Stimulated activated naive B cell treated with anti-CD40 and anti-IgM and Interleukin-4, amounts not matched to agents 10 μg/mL and 1 μg/mL and 100 μg/mL, for 72 hours (primary cell): Measurements from ENCODE around the gene UBE2G1.
"Not testable (repeated sequence)": the region's sequence is repeated elsewhere in the genome, so short reads cannot be mapped to it uniquely, and the experiment has no call there.

ENCODE experiments used
- ATAC-seq, 2 donors: fragments of 150-1000 bp; cut with Tn5 transposase; replicated peaks; 2 replicates each; pipeline ENCODE4 v1.10.0; 2021; ENCODE audit warnings: moderate library complexity in 1 of 2
- DNase-seq: peaks from one replicate; pipeline ENCODE4 v3.0.0; 2021
- H3K27ac Mint-ChIP-seq: one replicate; pipeline ENCODE4 v1.8.0; 2022; ENCODE audit warnings: mild to moderate bottlenecking, mixed read lengths
- H3K27me3 Mint-ChIP-seq, 2 donors: one replicate each; pipeline ENCODE4 v1.8.0; 2022; ENCODE audit warnings: mixed read lengths in 2 of 2
- H3K36me3 Mint-ChIP-seq, 2 donors: one replicate each; pipeline ENCODE4 v1.8.0; 2022; ENCODE audit warnings: mixed read lengths in 2 of 2, mild to moderate bottlenecking in 1 of 2
- H3K4me1 Mint-ChIP-seq, 2 donors: one replicate each; pipeline ENCODE4 v1.8.0; 2022; ENCODE audit warnings: mixed read lengths in 2 of 2, mild to moderate bottlenecking in 1 of 2
- H3K4me3 Mint-ChIP-seq, 2 donors: one replicate each; pipeline ENCODE4 v1.8.0; 2022; ENCODE audit warnings: mild to moderate bottlenecking in 2 of 2, mixed read lengths in 2 of 2, moderate library complexity in 1 of 2
- H3K9me3 Mint-ChIP-seq, 2 donors: one replicate each; pipeline ENCODE4 v1.8.0; 2022; ENCODE audit warnings: mixed read lengths in 2 of 2, mild to moderate bottlenecking in 1 of 2

Gene UBE2G1

DNA sequence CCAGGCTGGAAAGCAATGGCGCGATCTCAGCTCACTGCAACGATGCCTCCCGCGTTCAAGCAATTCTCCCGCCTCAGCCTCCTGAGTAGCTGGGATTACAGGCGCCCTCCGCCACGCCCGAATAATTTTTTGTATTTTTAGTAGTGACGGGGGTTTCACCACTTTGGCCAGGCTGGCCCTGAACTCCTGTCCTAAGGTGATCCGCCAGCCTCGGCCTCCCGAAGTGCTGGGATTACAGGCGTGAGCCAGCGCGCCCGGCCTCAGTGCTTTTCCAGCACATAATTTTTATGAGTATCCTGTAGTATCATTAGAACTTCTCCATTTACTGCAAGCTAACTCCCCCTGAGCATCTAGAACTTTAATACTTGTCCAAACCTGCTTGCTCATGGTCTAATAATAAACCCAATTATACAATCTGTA, 1.8 kb downstream of the UBE2G1 start:
- Mint-ChIP-seq H3K9me3 (no peaks in the 10 kb centered on the region), H3K4me1 (peaks cover 16 to 45% of the 10 kb centered on the region in 2 donors), H3K4me3 (peak overlapping the region; percentile 79 to 90)

DNA sequence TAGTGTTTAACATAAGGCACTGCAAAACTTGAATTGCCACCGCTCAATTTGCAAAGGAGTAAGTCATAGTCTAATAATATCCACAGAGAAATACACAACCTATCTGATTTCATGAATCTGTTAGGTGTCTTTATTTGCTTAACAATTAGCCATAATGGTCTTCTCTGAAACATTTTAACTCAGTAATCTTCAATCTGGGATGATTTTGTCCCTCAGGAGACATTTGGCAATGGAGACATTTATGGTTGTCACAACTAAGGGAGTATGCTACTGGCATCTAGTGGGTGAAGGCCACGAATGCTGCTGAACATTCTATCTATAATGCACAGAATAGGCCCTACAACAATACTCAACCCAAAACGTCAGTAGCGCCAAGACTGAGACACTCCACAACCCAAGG, 4.3 kb downstream of the UBE2G1 start:
- H3K27me3 Mint-ChIP-seq = no peaks in the 10 kb centered on the region
- H3K27ac Mint-ChIP-seq = peak overlapping the region; percentile 11
- DNase-seq = no peak
- no peak overlapping the region for H3K4me3 Mint-ChIP-seq
- ATAC-seq = no peak
- peaks cover 21 to 61% of the 10 kb centered on the region in 2 donors for H3K4me1 Mint-ChIP-seq
- H3K36me3 Mint-ChIP-seq = peaks cover 13 to 15% of the 10 kb centered on the region in 2 donors
- H3K9me3 Mint-ChIP-seq = no peaks in the 10 kb centered on the region

More for the DNA sequence above, 1.8 kb downstream of the UBE2G1 start:
- peaks cover 11 to 12% of the 10 kb centered on the region in 2 donors for H3K36me3 Mint-ChIP-seq
- peak overlapping the region; percentile 95 for H3K27ac Mint-ChIP-seq
- no peak for ATAC-seq
- no peak for DNase-seq
- no peaks in the 10 kb centered on the region for H3K27me3 Mint-ChIP-seq

DNA sequence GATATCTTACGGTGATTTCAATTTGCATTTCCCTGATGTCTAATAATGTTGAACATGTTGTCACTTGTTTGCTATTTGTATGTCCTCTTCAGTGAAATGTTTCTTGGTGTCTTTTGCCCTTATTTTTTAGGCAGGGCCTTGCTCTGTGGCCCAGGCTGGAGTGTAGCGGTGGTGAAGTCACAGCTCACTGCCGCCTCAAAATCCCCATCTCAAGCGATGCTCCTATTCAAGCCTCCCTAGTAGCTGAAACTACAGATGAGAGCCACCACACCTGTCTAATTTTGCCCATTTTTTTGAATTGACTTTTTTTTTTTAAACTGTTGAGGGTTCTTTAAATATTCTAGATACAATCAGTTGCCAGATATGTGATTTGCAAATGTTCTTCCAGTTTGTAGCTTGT, 8.3 kb downstream of the UBE2G1 start:
- H3K36me3 Mint-ChIP-seq = peaks cover 6 to 8% of the 10 kb centered on the region in 2 donors
- DNase-seq (no peak), ATAC-seq (peak; percentile 39 to 75)
- no peak overlapping the region for H3K4me3 Mint-ChIP-seq
- no peak overlapping the region for H3K27ac Mint-ChIP-seq
- H3K27me3 Mint-ChIP-seq = no peaks in the 10 kb centered on the region
- no peaks in the 10 kb centered on the region for H3K9me3 Mint-ChIP-seq
- peaks cover 21 to 53% of the 10 kb centered on the region in 2 donors for H3K4me1 Mint-ChIP-seq

DNA sequence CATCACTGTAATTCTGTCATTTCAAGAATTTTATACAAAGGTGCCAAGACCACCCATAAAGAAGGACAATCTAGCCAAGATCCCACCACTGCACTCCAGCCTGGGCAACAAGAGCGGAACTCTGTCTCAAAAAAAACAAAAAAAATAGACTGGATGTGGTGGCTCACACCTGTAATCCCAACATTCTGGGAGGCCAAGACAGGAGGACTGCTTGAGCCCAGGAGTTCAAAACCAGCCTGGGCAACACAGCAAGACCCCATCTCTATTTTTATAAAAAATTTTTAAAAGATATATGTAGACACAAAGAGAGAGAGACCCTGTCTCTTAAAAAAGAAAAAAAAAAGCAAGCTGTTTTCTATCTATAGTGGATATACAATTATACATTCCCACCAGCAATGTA, 8.8 kb downstream of the UBE2G1 start:
- H3K4me1 Mint-ChIP-seq = peaks cover 21 to 57% of the 10 kb centered on the region in 2 donors
- ATAC-seq = no peak
- H3K27ac Mint-ChIP-seq = no peak overlapping the region
- H3K9me3 Mint-ChIP-seq = no peaks in the 10 kb centered on the region
- no peak overlapping the region for H3K4me3 Mint-ChIP-seq
- H3K27me3 Mint-ChIP-seq = no peaks in the 10 kb centered on the region
- peaks cover 6 to 8% of the 10 kb centered on the region in 2 donors for H3K36me3 Mint-ChIP-seq
- no peak for DNase-seq

DNA sequence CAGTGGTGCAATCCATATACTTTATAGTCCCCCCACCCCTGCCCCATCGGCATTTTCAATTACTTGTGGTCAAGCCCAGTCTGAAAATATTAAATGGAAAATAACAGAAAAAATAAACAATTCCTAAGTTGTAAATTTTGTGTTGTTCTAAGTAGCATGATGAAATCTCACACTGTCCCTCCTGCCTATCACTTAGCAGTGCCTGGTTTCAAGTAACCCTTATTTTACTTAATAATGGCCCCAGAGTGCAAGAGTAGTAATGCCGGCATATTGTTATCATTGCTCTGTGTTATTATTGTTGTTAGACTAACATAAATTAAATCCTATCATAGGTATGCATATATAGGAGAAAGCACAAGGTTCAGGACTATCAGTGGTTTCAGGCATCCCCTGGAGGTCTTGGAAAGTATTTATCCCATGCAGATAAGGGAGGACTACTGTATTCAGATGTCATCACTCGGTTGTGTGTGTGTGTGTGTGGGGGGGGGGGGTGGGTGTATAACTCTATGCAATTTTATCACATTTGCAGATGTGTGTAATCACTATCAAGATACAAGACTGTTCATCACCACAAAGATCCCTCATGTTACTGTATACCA, 9.3 kb downstream of the UBE2G1 start:
- Mint-ChIP-seq H3K4me3 (no peak overlapping the region), H3K4me1 (peaks cover 21 to 58% of the 10 kb centered on the region in 2 donors), H3K27ac (no peak overlapping the region), H3K27me3 (no peaks in the 10 kb centered on the region), H3K36me3 (peaks cover 6 to 8% of the 10 kb centered on the region in 2 donors), H3K9me3 (no peaks in the 10 kb centered on the region)
- ATAC-seq (no peak), DNase-seq (no peak)

DNA sequence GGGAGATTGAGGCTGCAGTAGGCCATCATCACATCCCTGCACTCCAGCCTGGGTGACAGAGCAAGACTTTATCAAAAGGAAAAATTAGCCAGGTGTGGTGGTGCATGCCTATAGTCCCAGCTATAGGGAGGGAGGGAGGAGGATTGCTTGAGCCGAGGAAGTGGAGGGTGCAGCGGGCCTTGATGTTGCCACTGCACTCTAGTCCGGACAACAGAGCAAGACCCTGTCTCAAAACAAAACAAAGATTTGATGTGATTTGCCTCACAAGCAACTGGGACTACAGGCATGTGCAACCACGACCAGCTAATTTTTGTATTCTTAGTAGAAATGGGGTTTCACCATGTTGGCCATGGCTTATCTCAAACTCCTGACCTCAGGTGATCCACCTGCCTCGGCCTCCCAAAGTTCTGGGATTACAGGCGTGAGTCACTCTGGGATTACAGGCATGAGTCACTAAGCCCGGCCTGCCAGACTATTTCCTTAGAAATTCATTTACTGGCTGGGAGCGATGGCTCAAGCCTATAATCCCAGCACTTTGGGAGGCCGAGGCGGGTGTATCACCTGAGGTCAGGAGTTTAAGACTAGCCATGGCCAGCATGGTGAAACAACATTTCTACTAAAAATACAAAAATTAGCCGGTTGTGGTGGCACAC, 11.5 kb downstream of the UBE2G1 start:
- H3K27ac Mint-ChIP-seq = no peak overlapping the region
- DNase-seq = no peak
- no peaks in the 10 kb centered on the region for H3K9me3 Mint-ChIP-seq
- H3K36me3 Mint-ChIP-seq = peaks cover 6 to 8% of the 10 kb centered on the region in 2 donors
- no peaks in the 10 kb centered on the region for H3K27me3 Mint-ChIP-seq
- no peak overlapping the region for H3K4me3 Mint-ChIP-seq
- peaks cover 28 to 63% of the 10 kb centered on the region in 2 donors for H3K4me1 Mint-ChIP-seq
- ATAC-seq = no peak

DNA sequence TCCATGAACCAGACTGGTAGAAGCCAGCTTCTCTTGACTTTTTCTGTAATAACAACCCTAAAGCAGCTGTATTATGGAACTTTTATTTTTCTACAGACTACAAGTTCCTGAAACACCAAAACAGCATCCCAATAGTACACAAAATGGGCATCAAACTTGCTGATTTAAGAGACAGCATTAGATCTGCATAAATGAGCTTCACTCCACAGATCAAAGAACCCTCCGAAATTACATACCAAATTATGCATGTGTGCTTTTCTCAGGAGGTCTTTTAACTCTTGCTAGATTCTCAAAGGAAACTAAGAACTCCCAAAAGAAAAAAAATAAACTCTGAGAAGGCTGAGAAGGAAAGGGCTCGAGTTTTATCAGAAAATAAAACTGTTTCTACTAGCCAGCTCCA, 12.3 kb downstream of the UBE2G1 start:
- H3K36me3 Mint-ChIP-seq = peaks cover 6 to 8% of the 10 kb centered on the region in 2 donors
- DNase-seq (no peak), ATAC-seq (no peak)
- H3K27me3 Mint-ChIP-seq = no peaks in the 10 kb centered on the region
- H3K4me1 Mint-ChIP-seq = peaks cover 26 to 57% of the 10 kb centered on the region in 2 donors
- H3K27ac Mint-ChIP-seq = peak overlapping the region; percentile 52
- no peaks in the 10 kb centered on the region for H3K9me3 Mint-ChIP-seq
- no peak overlapping the region for H3K4me3 Mint-ChIP-seq

DNA sequence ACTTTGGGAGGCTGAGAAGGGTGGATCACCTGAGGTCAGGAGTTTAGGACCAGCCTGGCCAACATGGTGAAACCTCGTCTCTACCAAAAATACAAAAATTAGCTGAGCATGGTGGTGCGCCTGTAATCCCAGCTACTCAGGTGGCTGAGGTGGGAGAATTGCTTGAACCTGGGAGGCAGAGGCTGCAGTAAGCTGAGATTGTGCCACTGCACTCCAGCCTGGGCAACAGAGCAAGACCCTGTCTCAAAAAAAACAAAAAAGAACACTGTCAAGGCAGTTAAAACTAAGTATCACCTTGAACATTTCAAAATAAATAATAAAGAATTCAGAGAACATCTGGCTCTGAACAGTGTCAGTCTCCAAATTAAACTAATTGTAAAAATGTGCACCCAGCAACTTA, 16.3 kb downstream of the UBE2G1 start:
- not testable (repeated sequence) for DNase-seq, H3K27me3 Mint-ChIP-seq, H3K9me3 Mint-ChIP-seq, H3K4me3 Mint-ChIP-seq, H3K36me3 Mint-ChIP-seq, H3K27ac Mint-ChIP-seq, ATAC-seq
- H3K4me1 Mint-ChIP-seq = peaks cover 27 to 64% of the 10 kb centered on the region in 2 donors

DNA sequence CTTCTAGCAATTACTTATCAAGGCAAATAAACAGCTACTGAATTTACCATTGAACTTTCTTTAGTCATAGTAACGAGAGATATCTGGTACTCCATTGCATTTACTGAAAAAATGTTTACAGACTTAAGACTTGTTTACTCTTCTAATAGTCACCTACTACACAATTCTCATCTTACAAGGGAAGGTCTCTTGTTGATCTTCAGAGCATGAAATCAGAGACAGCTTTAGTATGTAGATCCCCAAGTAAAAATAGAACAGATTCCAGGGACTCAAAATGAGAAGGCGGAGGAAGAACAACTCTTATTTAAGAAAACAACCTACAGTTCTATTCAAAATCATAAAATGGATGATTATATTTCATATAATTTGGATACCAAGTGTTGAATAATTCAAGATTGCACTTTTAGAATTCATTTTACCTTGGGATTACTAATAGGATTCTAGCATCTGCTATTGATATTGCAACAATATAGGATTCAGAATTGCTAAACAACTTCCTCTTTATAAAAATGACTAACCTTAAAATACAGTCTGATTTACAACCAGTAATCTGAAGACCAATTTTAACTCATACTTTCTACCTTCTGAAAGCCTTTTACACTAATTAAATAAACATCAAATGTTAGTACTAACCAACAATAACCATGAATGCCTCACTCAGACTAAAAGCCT, 20.8 kb downstream of the UBE2G1 start:
- no peak overlapping the region for H3K4me3 Mint-ChIP-seq
- H3K27ac Mint-ChIP-seq = no peak overlapping the region
- H3K9me3 Mint-ChIP-seq = no peaks in the 10 kb centered on the region
- H3K27me3 Mint-ChIP-seq = no peaks in the 10 kb centered on the region
- peaks cover 9 to 28% of the 10 kb centered on the region in 2 donors for H3K4me1 Mint-ChIP-seq
- ATAC-seq = peak in 1 of 2 donors; percentile 31
- peaks cover 0 to 1% of the 10 kb centered on the region in 2 donors for H3K36me3 Mint-ChIP-seq
- DNase-seq = no peak

DNA sequence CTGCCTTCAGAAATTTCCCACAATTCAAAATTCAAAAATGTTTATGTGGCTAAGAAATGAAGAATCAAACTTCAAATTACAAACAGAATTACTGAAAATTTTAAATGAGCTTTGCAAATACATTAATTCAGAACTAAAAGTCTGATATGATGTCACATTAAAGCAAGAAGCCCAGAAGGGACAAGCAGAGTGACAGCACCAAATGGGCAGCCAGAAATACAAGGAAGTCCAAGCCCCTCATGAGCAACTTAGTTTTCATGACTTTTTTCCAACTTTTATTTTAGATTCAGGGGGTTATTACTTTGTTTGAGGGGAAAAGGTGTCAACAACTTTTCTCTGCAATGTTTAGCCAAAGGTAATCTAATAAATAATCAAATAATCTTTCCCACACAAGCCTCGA, 21.5 kb downstream of the UBE2G1 start:
- Mint-ChIP-seq H3K36me3 (peaks cover 1 to 6% of the 10 kb centered on the region in 2 donors), H3K4me3 (no peak overlapping the region), H3K4me1 (peaks cover 12 to 33% of the 10 kb centered on the region in 2 donors), H3K9me3 (no peaks in the 10 kb centered on the region), H3K27me3 (no peaks in the 10 kb centered on the region), H3K27ac (no peak overlapping the region)
- DNase-seq = no peak
- no peak for ATAC-seq

DNA sequence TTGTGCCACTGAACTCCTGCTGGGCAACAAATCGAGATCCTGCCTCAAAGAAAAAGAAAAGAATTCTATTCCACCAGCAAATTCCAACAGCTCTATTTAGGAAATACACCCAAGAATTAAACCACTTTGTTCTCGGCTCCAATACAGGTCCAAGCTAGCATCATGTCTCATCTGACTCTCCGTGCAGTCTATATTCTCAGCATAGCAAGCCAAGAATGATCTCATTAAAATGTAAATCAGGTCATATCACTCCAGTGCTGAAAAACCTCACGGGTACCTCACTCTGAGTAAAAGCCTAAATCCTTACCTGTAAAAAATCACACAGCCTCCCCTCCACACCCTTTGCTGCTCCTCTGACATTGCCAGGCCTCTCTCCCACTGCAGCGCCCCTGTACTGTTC, 23.9 kb downstream of the UBE2G1 start:
- H3K4me1 Mint-ChIP-seq = peaks cover 13 to 30% of the 10 kb centered on the region in 2 donors
- H3K27ac Mint-ChIP-seq = no peak overlapping the region
- no peak for DNase-seq
- peaks cover 2 to 10% of the 10 kb centered on the region in 2 donors for H3K36me3 Mint-ChIP-seq
- no peaks in the 10 kb centered on the region for H3K27me3 Mint-ChIP-seq
- ATAC-seq = no peak
- no peaks in the 10 kb centered on the region for H3K9me3 Mint-ChIP-seq
- no peak overlapping the region for H3K4me3 Mint-ChIP-seq

DNA sequence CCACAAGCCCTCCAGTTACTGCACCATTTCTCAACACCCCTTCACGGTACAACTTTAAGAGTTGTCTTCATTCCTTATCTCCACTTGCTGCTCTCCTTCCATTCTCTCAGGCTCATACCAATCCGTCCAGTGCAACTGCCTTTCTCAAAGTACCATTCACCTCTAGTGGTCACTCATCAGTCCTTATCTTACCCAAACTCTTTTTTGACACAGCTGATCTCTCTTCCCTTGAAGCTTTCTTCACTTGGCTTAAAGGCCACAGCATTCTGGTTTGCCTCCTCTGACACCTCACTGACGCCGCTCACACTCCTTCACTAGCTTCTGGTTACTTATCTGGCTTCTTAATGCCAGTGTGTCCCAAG, 24.9 kb downstream of the UBE2G1 start:
- DNase-seq (no peak), ATAC-seq (no peak)
- H3K27me3 Mint-ChIP-seq = no peaks in the 10 kb centered on the region
- H3K9me3 Mint-ChIP-seq = no peaks in the 10 kb centered on the region
- H3K4me1 Mint-ChIP-seq = peaks cover 13 to 32% of the 10 kb centered on the region in 2 donors
- no peak overlapping the region for H3K4me3 Mint-ChIP-seq
- no peak overlapping the region for H3K27ac Mint-ChIP-seq
- peaks cover 2 to 10% of the 10 kb centered on the region in 2 donors for H3K36me3 Mint-ChIP-seq

DNA sequence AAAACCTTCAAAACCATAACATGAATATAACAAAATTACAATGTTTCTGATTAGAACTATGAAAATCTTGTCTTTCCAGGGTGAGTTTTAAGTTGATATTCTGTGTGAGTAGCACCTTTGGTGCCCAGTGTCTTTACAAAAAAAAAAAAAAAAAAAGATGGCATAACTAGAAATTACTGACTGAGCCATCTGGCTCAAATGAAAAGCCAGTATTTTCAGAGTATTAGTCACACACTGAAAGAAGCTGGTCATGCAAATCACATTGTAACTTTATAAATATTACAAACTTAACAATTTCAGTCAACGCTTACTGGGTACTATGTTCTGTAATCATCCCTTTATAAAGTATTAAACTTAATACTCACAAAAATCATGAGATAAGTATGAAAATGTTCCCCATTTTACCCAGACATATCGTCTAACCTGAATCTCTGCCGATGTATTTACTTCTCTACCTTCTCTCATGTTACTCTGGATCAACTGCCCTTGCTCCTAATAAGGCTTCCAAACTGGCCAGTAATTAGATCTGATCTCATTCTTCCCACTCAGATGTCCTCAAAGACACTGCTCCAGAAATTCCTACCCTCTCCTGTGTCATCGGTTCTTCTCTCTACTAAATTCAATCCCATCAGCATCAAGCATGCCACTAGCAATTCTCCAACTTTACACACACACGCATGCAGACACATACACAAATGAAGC, 25.4 kb downstream of the UBE2G1 start:
- Mint-ChIP-seq H3K9me3 (no peaks in the 10 kb centered on the region), H3K27ac (no peak overlapping the region), H3K36me3 (peaks cover 1 to 10% of the 10 kb centered on the region in 2 donors), H3K4me3 (no peak overlapping the region), H3K27me3 (no peaks in the 10 kb centered on the region), H3K4me1 (peaks cover 11 to 31% of the 10 kb centered on the region in 2 donors)
- no peak for DNase-seq
- peak; percentile 41 to 58 for ATAC-seq

DNA sequence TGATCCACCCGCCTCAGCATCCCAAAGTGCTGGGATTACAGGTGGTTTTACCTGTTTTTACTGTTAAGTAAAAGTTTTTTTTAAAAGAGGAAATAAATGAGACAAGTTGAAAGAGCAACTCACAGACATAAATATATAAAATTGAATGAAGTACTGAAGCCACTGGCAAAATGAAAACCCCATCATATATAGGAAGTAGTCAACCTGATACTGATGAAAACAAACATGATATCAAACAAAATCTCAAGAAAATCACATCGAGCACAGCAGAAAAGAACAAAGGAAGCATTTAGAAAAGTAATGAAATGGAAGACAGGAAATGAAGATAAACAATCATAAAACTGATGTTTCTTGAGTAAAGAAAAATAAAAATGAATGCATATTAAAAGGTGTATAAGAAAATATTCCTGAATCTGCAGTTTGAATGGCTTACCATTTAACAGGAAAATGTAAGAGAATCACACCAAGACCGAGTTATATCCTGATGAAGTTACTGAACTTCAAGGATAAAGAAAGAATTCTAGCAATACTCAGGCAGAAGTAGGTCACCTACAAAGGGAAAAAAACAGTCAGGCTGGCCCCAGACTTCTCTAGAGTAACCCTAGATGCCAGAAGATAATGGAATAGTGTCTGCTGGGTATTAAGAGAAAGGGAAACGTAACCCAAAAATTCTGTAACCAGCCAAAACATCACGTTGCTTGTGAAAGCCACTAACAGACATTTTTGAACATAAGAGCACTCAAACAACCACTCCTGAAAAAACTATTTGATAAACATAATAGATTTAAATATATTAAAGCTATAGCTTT, 31.5 kb downstream of the UBE2G1 start:
- H3K4me3 Mint-ChIP-seq = no peak overlapping the region
- ATAC-seq (no peak), DNase-seq (no peak)
- H3K9me3 Mint-ChIP-seq = no peaks in the 10 kb centered on the region
- H3K36me3 Mint-ChIP-seq = peaks cover 3 to 14% of the 10 kb centered on the region in 2 donors
- peaks cover 17 to 56% of the 10 kb centered on the region in 2 donors for H3K4me1 Mint-ChIP-seq
- H3K27ac Mint-ChIP-seq = no peak overlapping the region
- H3K27me3 Mint-ChIP-seq = no peaks in the 10 kb centered on the region
